EL (cell line): ENCODE measurements around the gene EPS8L2.

Experiments
- DNase-seq: peaks from one replicate; pipeline ENCODE4 v3.0.0-alpha.2; 2016

The EPS8L2 gene

DNA sequence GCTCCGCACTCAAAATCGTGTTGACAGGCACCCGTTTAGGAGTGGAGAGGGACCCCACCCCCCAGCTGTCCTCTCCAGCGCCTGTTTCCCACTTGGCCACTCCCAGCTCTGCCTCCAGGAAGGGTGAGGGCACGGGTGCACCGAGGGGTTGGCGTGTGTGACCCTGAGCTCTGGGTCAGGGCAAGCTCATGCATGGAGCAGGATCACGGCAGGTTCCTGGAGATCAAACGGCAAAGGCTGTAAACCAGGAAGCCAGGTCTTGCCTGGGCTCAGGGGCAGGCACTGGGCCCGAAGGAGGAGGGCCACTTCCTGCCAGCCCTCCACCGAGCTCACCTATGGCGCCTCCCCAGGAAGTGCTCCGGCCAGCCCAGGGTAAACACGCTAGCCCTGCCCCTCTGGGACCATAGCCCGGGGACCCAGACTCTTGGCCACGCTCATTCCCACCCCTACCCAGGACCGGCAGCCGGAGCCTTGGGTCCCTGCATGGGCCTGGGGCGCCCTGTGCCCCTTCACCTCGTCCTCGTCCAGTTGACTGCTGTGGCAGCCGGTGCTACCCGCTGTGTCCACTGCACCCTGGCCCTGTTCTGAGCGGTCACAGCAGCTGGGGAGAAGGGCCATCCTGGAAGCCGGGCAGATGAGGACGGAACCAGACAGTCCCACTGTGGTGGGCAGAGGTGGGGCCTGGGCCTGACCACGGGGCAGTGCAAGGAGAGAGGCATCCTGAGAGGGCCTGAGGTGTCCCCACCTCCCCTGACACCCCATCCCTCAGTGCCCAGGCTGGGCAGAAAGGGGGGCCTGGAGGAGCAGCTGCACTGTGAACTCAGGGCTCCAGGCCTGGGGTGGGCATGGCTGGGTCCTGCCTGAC is 1.0 kb upstream of the EPS8L2 start:
- no peak for DNase-seq

DNA sequence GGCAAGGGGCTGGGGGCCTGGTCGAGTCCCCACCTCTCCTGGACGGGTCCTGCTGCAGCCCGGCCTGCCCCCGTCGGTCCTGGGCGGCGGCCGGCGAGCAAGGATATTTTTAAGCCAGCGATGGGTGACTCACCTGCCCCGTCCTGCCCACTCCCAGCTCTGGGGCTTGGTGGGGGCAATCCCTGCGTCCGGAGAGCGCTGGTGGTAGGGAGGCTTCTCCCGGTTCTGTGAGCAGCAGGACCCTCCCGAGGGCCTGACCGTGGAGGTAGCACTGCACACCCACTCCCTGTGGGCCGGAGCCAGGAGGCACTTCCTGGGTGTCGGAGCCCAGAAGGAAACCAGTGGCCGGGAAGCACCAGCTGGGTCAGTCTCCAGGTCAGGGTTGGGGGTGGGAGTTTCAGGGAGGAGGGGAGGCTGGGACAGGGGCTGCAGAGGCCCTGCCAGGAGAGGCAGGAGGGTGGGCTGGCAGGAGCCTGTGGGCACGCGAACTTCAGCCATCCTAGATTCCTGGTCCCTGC is 467 bp downstream of the EPS8L2 start:
- DNase-seq, result peak; percentile 69

DNA sequence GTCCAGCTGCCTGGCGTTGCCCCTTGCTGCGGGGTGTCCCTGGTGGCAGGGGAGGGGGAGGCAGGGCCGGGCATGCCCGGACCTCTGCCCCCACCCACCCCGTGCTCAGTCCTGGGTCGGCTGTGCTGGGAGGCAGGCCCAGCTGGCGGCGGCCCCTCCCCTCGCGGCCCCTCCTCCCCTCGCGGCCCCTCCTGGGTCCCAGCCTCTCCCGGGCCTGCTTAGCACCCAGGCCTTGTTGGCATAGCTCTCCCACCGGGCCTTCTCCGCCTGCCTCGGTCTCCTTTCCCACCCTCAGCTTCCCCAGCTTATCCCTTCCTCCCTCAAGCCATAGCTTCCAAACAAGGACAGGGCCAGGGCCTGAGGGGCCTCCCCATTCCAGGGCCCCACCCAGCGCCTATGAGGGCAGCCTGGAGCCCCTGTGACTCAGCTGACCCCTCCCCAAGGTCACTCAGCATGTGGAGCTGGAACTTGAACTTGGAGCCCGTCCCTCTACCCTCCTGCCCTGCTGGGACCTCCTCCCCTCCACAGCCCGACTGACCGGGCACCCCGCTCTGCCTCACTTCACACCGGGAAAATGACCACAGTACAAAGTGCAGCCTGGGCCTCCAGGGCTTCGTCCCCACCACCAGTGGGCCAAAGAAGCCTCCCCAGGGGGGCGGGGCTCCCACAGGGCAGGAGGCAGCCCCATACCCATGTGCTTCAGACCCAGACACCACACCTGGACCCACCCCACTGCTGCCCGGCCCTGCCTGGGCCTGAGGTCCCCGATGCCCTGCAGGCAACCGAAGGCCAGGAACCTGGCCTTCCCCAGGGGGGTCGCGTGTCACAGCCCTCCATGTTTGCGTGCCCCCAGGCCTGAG is 1.2 kb downstream of the EPS8L2 start:
- peak; percentile 78 for DNase-seq

DNA sequence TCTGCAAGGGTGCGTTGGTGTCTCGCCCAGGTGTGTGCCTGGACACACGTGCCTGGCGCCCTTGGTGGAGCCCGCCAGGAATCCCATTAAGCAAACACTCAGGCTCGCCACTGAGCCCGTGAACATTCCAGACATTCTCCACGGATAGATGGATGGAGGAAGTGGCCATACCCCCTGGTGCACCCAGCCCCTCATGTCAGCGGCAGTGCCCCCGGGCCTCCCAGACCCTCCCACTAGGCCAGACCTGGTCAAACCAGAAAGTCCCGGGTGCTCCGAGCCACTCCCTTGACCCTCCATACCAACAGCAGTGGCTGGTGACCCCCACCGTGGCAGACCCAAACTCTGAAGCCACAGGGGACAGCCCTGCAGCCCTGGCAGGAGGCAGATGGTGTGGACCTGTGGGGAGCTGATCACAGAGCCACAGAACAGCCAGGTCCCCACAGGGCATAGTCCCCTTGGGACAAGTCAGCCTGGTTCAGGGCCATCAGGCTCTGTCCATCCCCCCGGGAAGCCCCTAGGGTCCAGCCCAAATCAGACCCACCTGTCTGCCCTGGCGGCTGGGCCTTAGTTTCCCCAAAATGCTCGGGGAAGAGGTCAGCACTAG is 1.9 kb downstream of the EPS8L2 start:
- DNase-seq, result peak; percentile 70

DNA sequence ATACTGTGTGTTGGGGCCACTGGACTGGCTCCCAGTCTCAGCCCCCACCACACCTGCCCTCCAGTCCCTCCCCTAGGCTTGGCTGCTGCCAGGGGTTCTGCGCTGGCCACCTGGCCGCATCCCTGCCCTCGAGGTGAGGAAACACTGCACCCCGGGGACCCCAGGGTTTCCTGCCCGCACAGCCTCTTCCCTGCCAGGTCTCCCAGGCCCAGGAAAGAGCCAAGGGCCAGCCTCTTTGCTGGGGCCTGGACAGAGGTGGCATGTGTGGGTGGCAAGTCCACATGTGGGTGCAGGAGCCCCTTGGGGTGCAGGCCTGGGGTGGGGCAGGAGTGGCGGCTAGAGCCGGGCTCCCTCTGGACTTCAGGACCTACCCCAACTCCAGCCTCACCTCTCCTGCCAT is 2.5 kb downstream of the EPS8L2 start:
- DNase-seq, result no peak

DNA sequence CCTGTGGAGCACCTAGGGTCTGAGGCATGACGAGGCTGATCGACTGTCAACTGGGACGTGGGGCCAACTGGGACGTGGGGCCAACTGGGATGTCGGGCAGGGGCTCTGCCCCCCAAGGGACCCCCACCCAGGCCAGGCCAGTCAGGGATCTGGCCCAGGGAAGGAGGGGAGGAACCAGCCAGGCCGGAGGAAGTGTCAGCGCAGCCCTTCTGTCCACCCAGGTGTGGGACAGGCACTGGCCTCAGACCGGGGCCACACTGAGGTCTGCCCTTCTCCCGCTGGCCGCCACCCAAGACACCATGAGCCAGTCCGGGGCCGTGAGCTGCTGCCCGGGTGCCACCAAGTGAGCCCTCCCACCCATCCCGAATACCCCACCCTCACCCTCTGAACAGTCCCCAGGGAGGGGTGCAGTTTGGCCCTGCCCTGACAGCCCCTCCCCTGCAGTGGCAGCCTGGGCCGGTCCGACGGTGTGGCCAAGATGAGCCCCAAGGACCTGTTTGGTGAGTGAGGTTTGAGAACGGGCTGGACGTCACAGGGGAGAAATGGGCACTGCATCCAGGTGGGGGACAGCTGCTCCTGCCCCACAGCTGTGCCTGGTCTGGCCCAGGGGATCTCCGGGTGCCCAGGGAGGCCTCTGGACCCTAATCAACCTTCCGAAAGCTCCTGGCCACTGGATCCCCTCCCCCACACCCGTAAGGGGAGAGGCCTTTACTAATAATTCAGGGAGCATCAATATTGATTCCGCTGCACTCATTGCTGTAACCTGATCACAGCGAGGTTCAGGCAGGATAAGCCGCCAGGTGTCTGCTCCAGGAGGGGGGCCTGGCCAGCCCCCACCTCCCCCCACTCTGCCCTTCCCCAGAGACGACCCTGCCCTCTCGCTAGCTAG is 3.3 kb downstream of the EPS8L2 start:
- no peak for DNase-seq

DNA sequence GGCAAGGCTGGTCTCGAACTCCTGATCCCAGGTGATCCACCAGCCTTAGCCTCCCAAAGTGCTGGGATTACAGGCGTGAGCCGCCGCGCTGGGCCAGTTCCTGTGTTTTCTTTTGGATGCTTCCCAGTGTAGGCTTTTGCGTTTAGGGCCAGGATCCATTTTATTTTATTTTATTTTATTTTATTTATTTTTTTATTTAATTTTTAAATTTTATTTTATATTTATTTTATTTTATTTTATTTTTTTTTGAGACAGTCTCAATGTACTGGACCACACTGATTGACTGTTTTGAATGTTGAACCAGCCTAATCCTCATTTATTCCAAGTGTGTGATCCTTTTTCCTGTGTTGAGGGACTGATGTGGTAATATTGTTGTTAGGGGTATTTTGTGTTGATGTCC is 8.4 kb downstream of the EPS8L2 start:
- DNase-seq, result no peak

DNA sequence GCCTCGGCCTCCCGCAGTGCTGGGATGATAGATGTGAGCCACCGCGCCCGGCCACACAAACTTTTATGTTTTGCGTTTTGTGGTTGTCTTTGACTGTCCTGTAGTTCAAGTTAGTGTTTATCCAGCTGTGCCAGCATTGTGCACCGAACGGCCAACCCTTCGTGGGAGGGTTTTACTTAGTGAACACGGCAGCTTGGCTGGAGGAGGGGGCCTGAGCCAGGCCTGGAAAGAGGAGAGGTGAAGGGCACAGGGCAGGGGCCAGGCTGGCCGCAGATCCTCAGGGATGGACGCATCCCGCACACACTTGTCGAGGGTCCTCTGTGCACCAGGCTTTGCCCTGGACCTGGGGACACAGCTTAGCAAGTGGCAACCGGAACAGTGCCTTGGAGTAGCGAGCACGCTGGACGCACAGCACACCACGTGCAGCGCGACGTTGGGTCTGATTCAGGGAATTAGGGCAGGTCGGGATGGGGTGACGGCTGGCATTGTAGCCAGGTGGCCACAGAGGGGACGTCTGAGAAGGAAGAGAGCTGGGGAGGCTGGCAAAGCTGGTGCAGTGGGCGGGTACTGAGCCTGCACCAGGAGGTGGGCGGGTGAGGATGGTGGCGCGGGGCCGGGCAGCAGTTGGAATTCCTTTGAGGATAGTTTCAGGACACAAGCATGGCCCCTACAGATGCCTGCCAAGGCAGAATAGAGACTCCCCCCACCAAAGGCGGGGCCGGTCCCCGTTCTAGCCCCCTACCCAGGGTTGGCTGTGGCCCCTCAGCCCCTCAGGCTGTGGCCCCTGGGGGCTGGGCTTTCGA is 13.4 kb downstream of the EPS8L2 start:
- DNase-seq, result no peak

DNA sequence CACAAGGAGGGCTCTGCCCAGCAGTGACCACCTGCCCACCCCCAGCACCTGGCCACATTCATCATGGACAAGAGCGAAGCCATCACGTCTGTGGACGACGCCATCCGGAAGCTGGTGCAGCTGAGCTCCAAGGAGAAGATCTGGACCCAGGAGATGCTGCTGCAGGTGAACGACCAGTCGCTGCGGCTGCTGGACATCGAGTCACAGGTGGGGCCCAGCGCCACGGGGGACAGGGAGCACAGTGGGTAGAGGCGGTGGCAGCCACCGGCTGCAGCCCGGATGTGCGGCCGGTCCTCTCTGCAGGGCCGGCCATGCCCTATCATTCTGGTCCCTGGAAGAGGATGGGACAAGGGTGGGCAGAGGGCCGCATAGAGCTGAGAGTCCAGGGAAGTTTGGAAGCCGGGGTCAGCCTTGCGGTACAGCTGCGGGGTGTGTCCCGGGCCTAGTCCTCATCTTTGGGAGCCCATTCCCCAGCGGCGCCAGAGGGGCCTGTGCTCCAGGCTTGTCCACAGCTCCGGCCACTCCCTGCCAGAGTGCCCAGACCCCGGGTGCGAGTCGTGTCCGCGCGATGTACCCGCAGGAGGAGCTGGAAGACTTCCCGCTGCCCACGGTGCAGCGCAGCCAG is 14.1 kb downstream of the EPS8L2 start:
- no peak for DNase-seq

DNA sequence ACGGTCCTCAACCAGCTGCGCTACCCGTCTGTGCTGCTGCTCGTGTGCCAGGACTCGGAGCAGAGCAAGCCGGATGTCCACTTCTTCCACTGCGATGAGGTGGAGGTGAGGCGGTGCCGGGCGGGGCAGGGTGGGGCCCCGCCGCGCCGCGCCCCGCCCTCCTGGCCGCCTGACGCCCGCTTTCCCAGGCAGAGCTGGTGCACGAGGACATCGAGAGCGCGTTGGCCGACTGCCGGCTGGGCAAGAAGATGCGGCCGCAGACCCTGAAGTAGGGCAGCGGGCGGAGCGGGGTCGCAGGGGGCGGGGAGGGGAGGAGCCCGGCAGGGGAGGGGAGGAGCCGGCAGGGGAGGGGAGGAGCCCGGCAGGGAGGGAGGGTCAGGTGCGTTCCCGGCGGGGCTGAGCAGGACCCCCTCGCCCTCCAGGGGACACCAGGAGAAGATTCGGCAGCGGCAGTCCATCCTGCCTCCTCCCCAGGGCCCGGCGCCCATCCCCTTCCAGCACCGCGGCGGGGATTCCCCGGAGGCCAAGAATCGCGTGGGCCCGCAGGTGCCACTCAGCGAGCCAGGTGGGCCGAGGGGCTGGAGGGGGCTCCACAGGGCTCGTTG is 14.7 kb downstream of the EPS8L2 start:
- DNase-seq, result peak; percentile 43

DNA sequence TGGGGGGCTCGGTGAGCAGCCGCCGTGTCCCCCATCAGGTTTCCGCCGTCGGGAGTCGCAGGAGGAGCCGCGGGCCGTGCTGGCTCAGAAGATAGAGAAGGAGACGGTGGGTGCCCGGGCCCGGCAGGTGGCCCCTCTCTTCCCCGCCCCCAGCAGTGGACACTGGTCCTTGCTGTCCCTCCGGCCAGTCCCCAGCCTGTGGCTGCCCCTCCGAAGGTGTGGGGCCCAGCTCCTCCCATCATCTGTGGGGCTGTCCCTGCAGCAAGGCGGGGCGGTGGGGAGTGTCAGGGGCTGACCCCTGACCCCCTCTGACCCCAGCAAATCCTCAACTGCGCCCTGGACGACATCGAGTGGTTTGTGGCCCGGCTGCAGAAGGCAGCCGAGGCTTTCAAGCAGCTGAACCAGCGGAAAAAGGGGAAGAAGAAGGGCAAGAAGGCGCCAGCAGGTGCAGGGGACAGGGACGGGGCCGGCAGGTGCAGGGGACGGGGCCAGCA is 15.3 kb downstream of the EPS8L2 start:
- DNase-seq, result no peak

DNA sequence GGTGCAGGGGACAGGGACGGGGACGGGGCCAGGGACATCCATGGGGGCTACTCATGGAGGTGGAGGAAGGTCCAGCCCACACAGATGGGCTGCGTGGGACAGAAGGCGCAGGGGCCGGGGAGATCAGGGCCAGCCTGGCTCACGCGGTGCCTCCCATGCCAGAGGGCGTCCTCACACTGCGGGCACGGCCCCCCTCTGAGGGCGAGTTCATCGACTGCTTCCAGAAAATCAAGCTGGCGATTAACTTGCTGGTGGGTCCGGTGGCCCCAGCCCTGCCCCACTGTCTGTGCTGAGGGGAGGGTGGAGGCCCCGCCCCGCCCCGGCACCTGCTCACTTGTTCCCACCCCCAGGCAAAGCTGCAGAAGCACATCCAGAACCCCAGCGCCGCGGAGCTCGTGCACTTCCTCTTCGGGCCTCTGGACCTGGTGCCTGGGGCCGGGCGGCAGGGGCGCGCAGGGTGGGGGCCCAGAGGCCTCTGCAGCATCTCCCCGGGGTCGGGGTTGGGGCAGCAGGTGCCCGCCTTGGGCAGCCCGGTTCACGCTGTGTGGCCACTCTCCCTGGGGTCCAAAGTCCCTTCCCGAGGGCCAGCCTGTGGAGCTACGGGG is 15.8 kb downstream of the EPS8L2 start:
- DNase-seq, result no peak

DNA sequence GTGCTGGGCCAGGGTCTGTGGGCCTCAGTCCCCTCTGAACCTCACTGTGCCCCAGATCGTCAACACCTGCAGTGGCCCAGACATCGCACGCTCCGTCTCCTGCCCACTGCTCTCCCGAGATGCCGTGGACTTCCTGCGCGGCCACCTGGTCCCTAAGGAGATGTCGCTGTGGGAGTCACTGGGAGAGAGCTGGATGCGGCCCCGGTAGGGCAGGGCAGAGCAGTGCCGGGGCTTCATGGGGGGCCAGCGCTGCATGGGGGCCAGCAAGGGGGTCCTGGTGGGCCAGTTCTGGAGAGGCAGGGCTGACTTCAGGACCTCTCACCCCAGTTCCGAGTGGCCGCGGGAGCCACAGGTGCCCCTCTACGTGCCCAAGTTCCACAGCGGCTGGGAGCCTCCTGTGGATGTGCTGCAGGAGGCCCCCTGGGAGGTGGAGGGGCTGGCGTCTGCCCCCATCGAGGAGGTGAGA is 16.3 kb downstream of the EPS8L2 start:
- DNase-seq, result no peak

DNA sequence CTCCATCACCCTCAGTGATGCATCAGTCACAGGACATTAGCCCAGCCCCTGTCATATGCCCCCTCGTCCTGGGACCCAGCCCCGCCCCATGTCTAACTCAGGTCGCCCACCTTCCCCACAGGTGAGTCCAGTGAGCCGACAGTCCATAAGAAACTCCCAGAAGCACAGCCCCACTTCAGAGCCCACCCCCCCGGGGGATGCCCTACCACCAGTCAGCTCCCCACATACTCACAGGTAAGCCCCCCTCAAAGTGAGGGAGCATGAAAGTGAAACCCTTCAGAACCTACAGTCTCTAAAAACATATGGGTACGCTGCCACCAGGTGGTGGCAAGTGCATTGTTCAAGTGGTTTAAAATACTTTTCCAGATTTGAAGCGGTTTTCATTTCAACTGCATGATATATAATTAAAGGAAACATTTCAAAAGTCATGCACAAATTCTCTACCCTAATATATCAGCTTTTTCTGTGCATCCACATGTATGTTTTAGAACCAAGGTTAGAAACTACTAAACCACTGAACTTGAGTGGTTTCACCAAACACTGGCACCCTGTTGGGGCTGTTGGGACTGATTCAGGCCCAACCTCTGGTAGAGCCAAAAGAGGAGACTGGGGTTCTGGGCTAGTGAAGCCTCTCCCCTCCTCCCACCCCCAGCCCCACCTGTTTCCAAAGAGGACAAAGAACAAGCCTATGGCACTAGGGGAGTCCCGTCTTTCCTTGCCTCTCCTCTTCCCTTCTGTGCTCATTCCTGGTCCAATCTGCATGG is 17.3 kb downstream of the EPS8L2 start:
- peak; percentile 53 for DNase-seq

DNA sequence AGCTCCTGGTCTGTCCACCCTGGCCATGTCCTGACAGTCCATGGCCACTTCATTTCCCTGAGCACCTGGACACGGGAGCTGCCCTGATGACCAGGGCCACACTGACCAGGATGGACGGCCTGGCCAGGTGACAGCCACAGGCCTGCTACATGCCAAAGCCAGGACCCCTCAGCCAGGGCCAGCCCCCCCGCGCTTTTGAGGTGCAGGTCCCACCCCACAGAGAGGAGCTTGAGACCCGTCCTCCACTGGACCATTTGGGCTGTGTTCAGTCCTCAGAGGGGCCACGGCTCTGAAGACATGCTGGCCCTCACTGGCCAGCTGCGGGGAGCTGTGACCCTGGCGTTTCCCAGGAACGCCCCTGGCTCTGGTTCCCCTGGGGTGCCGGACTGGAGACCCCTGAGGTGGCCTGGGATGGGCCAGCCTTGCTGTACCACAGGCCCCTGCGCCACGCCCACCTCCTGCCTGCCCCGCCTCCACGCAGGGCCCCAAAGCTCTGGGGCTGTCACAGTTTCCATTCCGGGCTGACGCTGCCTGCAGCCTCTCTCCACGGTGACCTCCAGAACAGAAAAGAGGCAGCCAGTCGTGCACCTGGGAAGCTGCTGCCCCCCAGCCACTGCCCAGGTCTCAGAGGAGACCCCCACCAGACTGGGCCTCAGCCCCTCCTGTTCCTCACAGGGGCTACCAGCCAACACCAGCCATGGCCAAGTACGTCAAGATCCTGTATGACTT is 18.2 kb downstream of the EPS8L2 start:
- DNase-seq, result no peak

DNA sequence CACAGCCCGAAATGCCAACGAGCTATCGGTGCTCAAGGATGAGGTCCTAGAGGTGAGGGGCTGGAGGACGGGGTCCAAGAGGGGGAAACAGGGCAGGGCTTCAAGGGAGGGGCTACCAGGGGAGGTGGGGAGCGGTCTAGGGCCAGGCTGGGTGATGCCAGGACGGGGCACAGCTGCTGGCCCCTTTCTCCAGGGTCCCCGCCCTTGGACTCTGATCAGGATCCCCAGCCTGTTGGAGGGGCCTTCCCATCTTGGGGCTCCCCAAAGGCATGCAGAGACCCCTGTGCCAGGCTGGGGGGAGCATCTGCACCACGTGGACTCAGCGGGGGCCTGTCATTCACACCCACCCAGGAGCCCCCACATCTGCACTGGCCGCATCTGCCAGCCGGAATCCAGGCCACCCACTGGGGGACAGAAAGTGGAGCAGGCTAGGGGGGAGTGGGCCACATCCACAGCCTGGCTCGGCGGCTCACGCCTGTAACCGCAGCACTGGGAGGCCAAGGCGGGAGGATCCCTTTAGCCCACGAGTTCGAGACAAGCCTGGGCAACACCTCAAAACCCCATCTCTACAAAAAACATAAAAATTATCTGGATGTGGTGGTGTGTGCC is 18.9 kb downstream of the EPS8L2 start:
- no peak for DNase-seq

DNA sequence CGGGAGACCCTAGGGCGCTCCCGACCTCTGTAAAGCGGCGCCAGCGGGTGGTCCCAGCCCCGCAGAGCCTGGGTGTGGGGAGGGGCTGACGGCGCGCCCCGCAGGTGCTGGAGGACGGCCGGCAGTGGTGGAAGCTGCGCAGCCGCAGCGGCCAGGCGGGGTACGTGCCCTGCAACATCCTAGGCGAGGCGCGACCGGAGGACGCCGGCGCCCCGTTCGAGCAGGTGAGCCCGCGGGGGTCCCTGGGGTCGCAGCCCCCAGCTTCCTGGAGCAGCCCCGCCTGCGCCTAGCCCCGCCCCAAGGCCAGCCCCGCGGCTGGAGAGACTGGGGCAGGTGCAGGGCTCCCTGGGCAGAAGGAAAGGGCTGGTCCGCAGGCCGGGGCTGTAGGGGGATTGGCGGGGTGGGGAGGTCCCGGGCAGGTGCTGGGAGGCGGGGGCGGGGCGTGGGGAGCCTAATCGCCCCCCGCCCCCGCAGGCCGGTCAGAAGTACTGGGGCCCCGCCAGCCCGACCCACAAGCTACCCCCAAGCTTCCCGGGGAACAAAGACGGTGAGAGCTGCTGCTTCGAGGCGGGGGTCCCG is 19.7 kb downstream of the EPS8L2 start:
- no peak for DNase-seq
